ENCODE results near the gene C21orf58.
"Not testable (repeated sequence)": the region's sequence is repeated elsewhere in the genome, so short reads cannot be mapped to it uniquely, and the experiment has no call there.

GRCh38 chr21:46372947-46373346 is 49.3 kb upstream of the C21orf58 start:
- not testable (repeated sequence) for TF ChIP-seq POLR2A, POLR2AphosphoS5, EP300 (IDR thresholded peaks at IDR 0.05)
- TF ChIP-seq, protein P1, sequence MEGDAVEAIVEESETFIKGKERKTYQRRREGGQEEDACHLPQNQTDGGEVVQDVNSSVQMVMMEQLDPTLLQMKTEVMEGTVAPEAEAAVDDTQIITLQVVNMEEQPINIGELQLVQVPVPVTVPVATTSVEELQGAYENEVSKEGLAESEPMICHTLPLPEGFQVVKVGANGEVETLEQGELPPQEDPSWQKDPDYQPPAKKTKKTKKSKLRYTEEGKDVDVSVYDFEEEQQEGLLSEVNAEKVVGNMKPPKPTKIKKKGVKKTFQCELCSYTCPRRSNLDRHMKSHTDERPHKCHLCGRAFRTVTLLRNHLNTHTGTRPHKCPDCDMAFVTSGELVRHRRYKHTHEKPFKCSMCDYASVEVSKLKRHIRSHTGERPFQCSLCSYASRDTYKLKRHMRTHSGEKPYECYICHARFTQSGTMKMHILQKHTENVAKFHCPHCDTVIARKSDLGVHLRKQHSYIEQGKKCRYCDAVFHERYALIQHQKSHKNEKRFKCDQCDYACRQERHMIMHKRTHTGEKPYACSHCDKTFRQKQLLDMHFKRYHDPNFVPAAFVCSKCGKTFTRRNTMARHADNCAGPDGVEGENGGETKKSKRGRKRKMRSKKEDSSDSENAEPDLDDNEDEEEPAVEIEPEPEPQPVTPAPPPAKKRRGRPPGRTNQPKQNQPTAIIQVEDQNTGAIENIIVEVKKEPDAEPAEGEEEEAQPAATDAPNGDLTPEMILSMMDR (IDR thresholded peaks at IDR 0.05) = not testable (repeated sequence)

Data from sigmoid colon (tissue), 4 donors.